ENCODE measurements around the gene BIRC5.
A peak's percentile ranks its signal among the peaks of the same experiment; 100 is the strongest.

The BIRC5 gene

GRCh38 chr17:78184351-78184750, 29.7 kb upstream of the BIRC5 start:
- no peak for DNase-seq

GRCh38 chr17:78184868-78185267, 29.2 kb upstream of the BIRC5 start:
- no peak for DNase-seq

- peak; percentile 46 for DNase-seq
These were observed 27.9 kb upstream of the BIRC5 start for GRCh38 chr17:78185981-78186691.

- peak; percentile 98 for DNase-seq
These were observed 27.1 kb upstream of the BIRC5 start, which contains the start of the genes AFMID and TK1 for GRCh38 chr17:78186692-78187595. TSS of gene AFMID (plus strand) at chr17:78187362. CDS start at chr17:78187371, 9 bp downstream. TSS of gene TK1 (minus strand) at chr17:78187052. CDS start at chr17:78186994, 58 bp downstream.

- no peak for DNase-seq
These were observed 17.3 kb upstream of the BIRC5 start for GRCh38 chr17:78196716-78197115.

DNA sequence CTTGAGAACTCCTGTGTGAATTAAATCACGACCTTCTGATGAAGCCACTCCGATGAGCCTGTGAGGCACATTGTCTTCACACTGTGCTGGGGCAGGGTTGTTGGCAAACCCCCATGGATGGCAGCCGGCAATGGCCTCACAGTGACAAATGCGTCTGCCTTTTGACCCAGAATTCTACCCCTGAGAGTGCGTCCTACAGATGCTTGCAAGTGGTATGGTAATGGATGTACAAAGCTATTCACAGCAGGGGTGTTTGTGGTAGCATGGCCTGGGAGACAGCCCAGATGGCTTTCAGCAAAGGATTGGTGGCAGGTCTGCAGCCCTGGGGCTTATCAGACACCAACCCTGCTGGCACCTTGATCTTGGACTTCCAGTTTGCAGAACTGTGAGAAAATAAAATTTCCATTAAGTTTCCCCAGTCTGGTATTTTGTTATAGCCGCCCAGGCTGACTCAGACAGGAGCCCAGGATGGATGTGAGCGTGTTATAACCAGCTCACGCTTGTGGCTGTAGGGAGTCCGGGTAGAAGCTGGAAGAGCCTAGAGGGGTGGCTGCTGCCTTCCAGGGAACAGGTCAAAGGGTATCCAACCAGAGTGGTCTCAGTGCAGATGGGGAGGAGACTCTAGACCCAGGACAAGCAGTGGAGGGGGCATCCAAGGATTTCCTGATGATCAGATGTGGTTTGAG, 16.8 kb upstream of the BIRC5 start:
- DNase-seq, result no peak

DNA sequence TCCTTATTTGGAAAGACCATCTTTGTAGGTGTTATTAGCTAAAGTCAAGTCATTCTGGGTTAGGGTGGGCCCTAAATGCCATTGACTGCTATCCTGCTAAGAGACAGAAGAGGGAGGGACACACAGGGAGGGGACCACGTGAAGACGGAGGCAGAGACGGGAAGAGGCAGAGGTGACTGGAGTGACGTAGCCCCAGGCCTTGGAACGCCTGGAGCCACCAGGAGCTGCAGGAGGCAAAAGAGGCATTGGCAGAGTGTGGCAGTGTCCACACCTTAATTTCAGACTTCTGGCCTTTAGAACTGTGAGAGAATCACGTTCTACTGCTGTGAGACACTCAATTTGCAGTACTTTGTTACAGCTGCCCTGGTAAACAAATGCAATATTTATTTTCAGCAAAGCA, 13.6 kb upstream of the BIRC5 start:
- no peak for DNase-seq

DNA sequence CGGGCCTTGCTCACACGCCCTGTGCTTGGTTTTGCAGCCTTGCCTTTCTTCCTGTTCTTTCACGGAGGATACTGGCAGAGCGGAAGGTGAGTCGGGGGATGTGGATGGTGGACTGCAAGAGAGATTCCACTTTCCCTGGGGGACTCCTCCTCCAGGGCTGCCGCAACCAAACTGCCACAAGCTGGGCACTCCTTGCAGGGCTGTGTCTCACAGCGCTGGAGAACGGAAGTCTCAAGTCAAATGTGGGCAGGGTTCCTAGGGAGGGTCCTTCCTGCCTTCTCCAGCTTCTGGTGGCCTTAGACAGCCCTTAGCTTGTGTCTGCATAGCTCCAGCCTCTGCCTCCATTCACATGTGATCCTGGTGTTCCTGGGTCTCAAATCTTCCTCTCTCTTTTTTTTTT, 11.4 kb upstream of the BIRC5 start:
- DNase-seq, result no peak

- DNase-seq, result no peak
These were observed 9.5 kb upstream of the BIRC5 start for GRCh38 chr17:78204387-78205123.

- no peak for DNase-seq
These were observed 8.8 kb upstream of the BIRC5 start for GRCh38 chr17:78205124-78205775.

DNA sequence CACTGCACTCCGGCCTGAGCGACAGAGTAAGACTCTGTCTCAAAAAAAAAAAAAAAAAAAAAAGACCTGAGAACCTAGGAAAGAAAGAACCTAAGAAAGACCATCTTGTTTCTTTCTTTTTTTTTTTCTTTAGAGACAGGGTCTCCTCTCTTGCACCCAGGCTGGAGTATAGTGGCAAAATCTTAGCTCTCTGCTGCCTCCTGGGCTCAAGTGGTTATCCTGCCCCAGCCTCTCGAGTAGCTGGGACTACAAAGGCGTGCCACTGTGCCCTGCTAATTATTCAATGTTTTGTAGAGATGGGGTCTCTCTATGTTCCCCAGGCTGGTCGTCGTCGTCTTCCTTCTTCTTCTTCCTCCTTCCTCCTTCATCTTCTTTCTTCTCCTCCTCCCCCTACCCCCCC, 7.8 kb upstream of the BIRC5 start:
- DNase-seq, result no peak

DNA sequence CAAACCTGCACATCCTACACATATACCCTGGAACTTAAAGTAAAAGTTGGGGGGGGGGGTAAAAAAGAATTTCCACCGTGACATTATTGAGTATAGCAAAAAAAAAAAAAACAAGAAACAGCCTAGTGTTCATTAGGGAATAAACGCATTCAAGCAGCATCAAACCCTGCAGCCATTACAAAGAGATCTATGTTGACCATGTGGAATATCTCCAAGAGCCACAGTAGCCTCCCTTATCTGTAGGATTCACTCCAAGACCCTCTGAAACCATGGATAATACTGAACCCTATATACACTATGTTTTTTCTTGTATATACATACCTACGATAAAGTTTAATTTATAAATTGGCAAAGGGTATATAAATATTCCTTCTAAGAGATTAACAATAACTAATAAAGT, 5.6 kb upstream of the BIRC5 start:
- DNase-seq, result no peak

- DNase-seq, result no peak
These were observed 3.9 kb upstream of the BIRC5 start for GRCh38 chr17:78210111-78210510.

DNA sequence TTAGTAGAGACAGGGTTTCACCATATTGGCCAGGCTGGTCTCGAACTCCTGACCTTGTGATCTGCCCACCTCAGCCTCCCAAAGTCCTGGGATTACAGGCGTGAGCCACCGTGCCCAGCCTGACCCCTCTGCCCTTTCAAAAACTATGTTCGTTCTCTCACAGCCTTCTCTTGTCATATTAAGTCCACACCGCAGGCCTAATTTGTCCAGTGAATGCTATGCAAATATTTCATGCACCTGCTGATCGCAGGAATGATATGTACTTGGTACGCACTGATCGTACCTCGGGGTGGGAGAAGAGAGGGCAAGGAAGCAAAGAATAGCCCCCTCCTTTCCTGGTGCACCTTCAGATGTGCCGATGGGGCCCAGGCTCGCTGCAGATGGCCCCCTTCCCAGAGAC, 3.0 kb upstream of the BIRC5 start:
- DNase-seq, result no peak

DNA sequence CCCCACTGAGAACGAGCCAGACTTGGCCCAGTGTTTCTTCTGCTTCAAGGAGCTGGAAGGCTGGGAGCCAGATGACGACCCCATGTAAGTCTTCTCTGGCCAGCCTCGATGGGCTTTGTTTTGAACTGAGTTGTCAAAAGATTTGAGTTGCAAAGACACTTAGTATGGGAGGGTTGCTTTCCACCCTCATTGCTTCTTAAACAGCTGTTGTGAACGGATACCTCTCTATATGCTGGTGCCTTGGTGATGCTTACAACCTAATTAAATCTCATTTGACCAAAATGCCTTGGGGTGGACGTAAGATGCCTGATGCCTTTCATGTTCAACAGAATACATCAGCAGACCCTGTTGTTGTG, 631 bp downstream of the BIRC5 start:
- no peak for DNase-seq

- DNase-seq, result no peak
These were observed 5.5 kb downstream of the BIRC5 start for GRCh38 chr17:78219396-78220150.

- no peak for DNase-seq
These were observed 9.0 kb downstream of the BIRC5 start for GRCh38 chr17:78223061-78223460.

GRCh38 chr17:78223765-78224164, 9.7 kb downstream of the BIRC5 start:
- no peak for DNase-seq

DNA sequence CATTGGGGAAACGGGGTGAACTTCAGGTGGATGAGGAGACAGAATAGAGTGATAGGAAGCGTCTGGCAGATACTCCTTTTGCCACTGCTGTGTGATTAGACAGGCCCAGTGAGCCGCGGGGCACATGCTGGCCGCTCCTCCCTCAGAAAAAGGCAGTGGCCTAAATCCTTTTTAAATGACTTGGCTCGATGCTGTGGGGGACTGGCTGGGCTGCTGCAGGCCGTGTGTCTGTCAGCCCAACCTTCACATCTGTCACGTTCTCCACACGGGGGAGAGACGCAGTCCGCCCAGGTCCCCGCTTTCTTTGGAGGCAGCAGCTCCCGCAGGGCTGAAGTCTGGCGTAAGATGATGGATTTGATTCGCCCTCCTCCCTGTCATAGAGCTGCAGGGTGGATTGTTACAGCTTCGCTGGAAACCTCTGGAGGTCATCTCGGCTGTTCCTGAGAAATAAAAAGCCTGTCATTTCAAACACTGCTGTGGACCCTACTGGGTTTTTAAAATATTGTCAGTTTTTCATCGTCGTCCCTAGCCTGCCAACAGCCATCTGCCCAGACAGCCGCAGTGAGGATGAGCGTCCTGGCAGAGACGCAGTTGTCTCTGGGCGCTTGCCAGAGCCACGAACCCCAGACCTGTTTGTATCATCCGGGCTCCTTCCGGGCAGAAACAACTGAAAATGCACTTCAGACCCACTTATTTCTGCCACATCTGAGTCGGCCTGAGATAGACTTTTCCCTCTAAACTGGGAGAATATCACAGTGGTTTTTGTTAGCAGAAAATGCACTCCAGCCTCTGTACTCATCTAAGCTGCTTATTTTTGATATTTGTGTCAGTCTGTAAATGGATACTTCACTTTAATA, 10.4 kb downstream of the BIRC5 start:
- no peak for DNase-seq

GRCh38 chr17:78225088-78225865, 11.2 kb downstream of the BIRC5 start:
- no peak for DNase-seq
